ACC112 (cell line): Measurements from ENCODE around the gene RPL31.

Experiments used
- H2AFZ ChIP-seq: fragments of 200-600 bp; sonication (generic); one replicate; pipeline ENCODE4 v1.6.0; 2017; ENCODE audit warnings: antibody characterized with exemption, low read length; ENCODE audit not compliant: unreplicated experiment
- H3K27ac ChIP-seq: fragments of 200-600 bp; sonication (generic); 2 replicates; pipeline ENCODE4 v1.5.1; 2014; ENCODE audit warnings: low read depth, mild to moderate bottlenecking, antibody characterized with exemption, low read length, moderate library complexity
- H3K27me3 ChIP-seq: fragments of 200-600 bp; sonication (generic); 2 replicates; pipeline ENCODE4 v1.6.1; 2014; ENCODE audit warnings: mild to moderate bottlenecking, antibody characterized with exemption, low read length, moderate library complexity, mixed read lengths; ENCODE audit not compliant: insufficient read depth
- H3K36me3 ChIP-seq: fragments of 200-600 bp; sonication (generic); 2 replicates; pipeline ENCODE4 v1.6.1; 2016; ENCODE audit warnings: mild to moderate bottlenecking, antibody characterized with exemption, low read length, moderate library complexity, mixed read lengths; ENCODE audit not compliant: insufficient read depth
- H3K4me1 ChIP-seq: fragments of 200-600 bp; sonication (generic); one replicate; pipeline ENCODE4 v1.6.1; 2016; ENCODE audit warnings: low read length, mixed read lengths; ENCODE audit not compliant: insufficient read depth, unreplicated experiment, control insufficient read depth
- H3K4me3 ChIP-seq: fragments of 200-600 bp; sonication (generic); 2 replicates; pipeline ENCODE4 v1.5.1; 2014; ENCODE audit warnings: mild to moderate bottlenecking, low read depth, low read length
- H3K79me2 ChIP-seq: fragments of 200-600 bp; sonication (generic); one replicate; pipeline ENCODE4 v1.6.0; 2016; ENCODE audit warnings: low read length; ENCODE audit not compliant: control insufficient read depth, unreplicated experiment, insufficient read depth

Gene RPL31

DNA sequence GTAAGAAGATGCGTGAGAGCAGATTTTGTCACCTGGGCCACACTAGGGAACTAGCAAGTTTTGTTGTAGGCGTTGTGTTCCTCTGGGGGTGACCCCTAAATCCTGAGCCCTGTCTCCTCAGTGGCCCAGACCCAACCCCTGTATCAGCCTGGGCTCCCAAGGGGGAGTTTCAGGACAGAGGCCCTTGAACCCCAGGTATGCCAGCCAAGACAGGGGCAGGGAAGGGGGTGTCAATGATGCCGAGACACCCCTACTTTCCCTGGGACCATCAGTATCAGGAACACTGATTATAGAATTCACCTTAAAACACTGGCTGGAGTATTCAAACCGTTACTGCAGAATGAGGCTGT, 39.1 kb upstream of the RPL31 start:
- H3K27me3 ChIP-seq = no peaks in the 10 kb centered on the region
- no peak overlapping the region for H2AFZ ChIP-seq
- H3K4me3 ChIP-seq = no peak overlapping the region
- peaks cover 5% of the 10 kb centered on the region for H3K4me1 ChIP-seq
- H3K36me3 ChIP-seq = no peaks in the 10 kb centered on the region
- H3K79me2 ChIP-seq = no peaks in the 10 kb centered on the region
- H3K27ac ChIP-seq = no peak overlapping the region

DNA sequence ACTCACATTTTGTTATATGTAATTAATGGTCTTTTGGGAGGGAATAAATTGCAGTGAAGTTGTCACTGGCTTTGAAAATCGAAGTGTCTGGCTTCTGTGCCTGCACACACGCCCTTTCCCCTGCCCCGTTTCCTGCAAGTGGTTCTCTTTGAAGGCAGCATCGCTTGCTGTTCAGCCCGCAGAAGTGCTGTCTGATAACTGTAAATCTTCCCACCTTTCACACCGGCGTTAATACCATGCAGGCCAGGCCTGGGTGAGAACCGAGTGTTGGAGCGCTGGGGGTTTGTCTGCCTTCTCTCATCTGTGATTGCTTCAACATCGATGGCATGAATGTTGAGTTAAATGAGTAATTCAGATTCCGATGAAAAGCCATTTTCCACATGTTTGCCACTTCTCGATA, 37.9 kb upstream of the RPL31 start:
- Histone ChIP-seq H3K36me3 (no peaks in the 10 kb centered on the region), H3K4me3 (no peak overlapping the region), H3K27ac (no peak overlapping the region), H2AFZ (no peak overlapping the region), H3K27me3 (no peaks in the 10 kb centered on the region), H3K79me2 (no peaks in the 10 kb centered on the region), H3K4me1 (no peaks in the 10 kb centered on the region)

DNA sequence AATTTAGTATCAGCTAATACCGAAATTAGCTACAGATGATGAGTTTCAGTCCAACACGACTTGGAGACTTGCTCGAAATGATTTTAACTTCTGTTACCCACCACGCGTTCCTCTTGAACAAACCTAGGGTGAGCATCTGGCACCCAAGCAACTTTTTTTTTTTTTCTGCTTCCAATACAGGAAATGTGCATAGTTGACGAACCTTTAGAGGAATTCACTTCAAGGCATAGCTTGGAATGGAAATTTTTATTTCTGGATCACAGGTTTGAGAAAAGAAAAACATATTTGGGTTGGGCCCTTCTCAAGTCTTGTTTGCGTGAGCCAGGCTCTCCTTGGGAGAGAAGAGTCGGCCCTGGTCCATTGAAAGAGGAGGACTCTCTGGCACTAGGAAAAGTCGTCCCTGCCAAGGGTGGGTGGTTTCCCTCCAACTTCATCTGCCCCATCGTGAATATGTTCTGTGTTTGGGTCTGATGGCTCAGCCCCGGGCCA, 37.4 kb upstream of the RPL31 start:
- Histone ChIP-seq H3K79me2 (no peaks in the 10 kb centered on the region), H2AFZ (no peak overlapping the region)

DNA sequence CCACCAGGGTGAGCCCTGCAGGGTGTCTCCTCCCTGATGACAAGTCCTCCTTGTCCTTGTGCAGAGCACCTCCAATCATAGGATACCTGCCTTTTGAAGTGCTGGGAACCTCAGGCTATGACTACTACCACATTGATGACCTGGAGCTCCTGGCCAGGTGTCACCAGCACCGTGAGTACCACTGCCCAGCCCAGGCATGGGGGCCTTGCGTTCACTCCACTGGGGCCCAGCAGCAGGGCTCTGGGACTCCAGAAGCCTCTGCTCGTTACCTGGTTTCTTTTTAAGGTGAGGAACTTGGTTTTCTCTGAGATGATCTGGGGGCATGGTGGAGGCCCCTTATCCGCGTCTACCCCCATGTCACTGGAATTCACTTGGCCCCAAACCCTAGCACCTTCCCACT, 36.5 kb upstream of the RPL31 start:
- no peak overlapping the region for H3K27ac ChIP-seq
- H3K4me3 ChIP-seq = no peak overlapping the region
- H3K79me2 ChIP-seq = no peaks in the 10 kb centered on the region
- no peaks in the 10 kb centered on the region for H3K36me3 ChIP-seq
- no peak overlapping the region for H2AFZ ChIP-seq
- no peaks in the 10 kb centered on the region for H3K4me1 ChIP-seq
- H3K27me3 ChIP-seq = no peaks in the 10 kb centered on the region

More for the DNA sequence above, 37.4 kb upstream of the RPL31 start:
- Histone ChIP-seq H3K27me3 (no peaks in the 10 kb centered on the region), H3K27ac (no peak overlapping the region), H3K36me3 (no peaks in the 10 kb centered on the region), H3K4me1 (no peaks in the 10 kb centered on the region), H3K4me3 (no peak overlapping the region)

- Histone ChIP-seq H3K4me3 (no peak overlapping the region), H3K4me1 (no peaks in the 10 kb centered on the region), H3K27ac (no peak overlapping the region), H2AFZ (no peak overlapping the region), H3K27me3 (no peaks in the 10 kb centered on the region), H3K79me2 (no peaks in the 10 kb centered on the region), H3K36me3 (no peaks in the 10 kb centered on the region)
Measured at GRCh38 chr2:100967716-100968115, 34.4 kb upstream of the RPL31 start.

GRCh38 chr2:100968146-100969145, 33.6 kb upstream of the RPL31 start:
- Histone ChIP-seq H3K4me3 (no peak overlapping the region), H3K36me3 (no peaks in the 10 kb centered on the region), H3K4me1 (no peaks in the 10 kb centered on the region), H3K79me2 (no peaks in the 10 kb centered on the region), H2AFZ (no peak overlapping the region), H3K27me3 (no peaks in the 10 kb centered on the region), H3K27ac (no peak overlapping the region)

GRCh38 chr2:100969998-100970397, 32.1 kb upstream of the RPL31 start:
- H2AFZ ChIP-seq = no peak overlapping the region
- H3K27me3 ChIP-seq = no peaks in the 10 kb centered on the region
- H3K79me2 ChIP-seq = no peaks in the 10 kb centered on the region
- no peaks in the 10 kb centered on the region for H3K36me3 ChIP-seq
- H3K4me1 ChIP-seq = no peaks in the 10 kb centered on the region
- H3K4me3 ChIP-seq = no peak overlapping the region
- H3K27ac ChIP-seq = no peak overlapping the region

- Histone ChIP-seq H3K27ac (no peak overlapping the region), H3K79me2 (no peaks in the 10 kb centered on the region), H3K4me1 (no peaks in the 10 kb centered on the region), H2AFZ (no peak overlapping the region), H3K4me3 (no peak overlapping the region), H3K27me3 (no peaks in the 10 kb centered on the region), H3K36me3 (no peaks in the 10 kb centered on the region)
Measured at GRCh38 chr2:100971221-100971620, 30.9 kb upstream of the RPL31 start.

- Histone ChIP-seq H3K4me1 (no peaks in the 10 kb centered on the region), H3K27ac (no peak overlapping the region), H3K36me3 (no peaks in the 10 kb centered on the region), H3K27me3 (no peaks in the 10 kb centered on the region), H3K4me3 (no peak overlapping the region), H3K79me2 (no peaks in the 10 kb centered on the region), H2AFZ (no peak overlapping the region)
Measured at GRCh38 chr2:100972452-100972851, 29.6 kb upstream of the RPL31 start.

DNA sequence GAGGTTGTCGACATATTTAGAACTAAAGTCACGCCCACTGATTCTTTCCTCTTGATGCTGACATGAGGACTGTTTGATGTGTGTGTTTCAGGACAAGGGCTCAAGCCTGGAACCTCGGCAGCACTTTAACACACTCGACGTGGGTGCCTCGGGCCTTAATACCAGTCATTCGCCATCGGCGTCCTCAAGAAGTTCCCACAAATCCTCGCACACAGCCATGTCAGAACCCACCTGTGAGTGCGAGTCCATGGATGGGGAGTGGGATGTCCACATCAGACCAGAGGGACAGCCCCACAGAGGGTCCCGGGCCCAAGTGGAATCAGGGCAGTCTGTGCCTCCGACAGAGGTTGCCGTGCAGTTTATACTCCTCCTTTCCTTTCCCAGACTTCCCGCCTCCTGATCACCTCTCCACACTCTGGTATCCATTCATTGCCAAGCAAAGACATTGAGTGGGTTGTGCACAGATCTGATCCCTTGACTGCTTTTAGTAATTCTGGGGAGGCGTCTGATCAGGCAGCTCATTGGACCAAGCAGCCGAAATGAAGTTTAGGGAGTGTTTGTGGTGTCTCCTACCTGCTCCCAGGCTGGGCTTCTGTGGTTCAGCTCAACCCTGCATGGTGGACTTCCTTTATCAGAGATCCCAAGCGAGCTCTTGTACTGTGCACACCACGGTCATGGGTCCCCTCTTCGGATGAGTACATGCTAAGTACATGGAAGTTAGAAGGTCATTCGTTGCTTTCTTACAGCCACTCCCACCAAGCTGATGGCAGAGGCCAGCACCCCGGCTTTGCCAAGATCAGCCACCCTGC, 27.2 kb upstream of the RPL31 start:
- no peaks in the 10 kb centered on the region for H3K4me1 ChIP-seq
- H3K36me3 ChIP-seq = no peaks in the 10 kb centered on the region
- H3K4me3 ChIP-seq = no peak overlapping the region
- H3K79me2 ChIP-seq = no peaks in the 10 kb centered on the region
- no peak overlapping the region for H3K27ac ChIP-seq
- no peak overlapping the region for H2AFZ ChIP-seq
- no peaks in the 10 kb centered on the region for H3K27me3 ChIP-seq

GRCh38 chr2:100975521-100975785, 26.6 kb upstream of the RPL31 start:
- Histone ChIP-seq H2AFZ (no peak overlapping the region), H3K27ac (no peak overlapping the region), H3K27me3 (no peaks in the 10 kb centered on the region), H3K36me3 (no peaks in the 10 kb centered on the region), H3K4me1 (no peaks in the 10 kb centered on the region), H3K79me2 (no peaks in the 10 kb centered on the region), H3K4me3 (no peak overlapping the region)
